ES-I3 (cell line): ENCODE measurements around the gene POLR1H.
A peak's percentile ranks its signal among the peaks of the same experiment; 100 is the strongest.

ENCODE experiments used
- H3K36me3 ChIP-seq: 2 replicates; pipeline ENCODE4 v1.6.1; 2013; ENCODE audit warnings: mild to moderate bottlenecking, low read length, control low read depth, moderate library complexity; ENCODE audit not compliant: insufficient read depth
- H3K4me1 ChIP-seq: 2 replicates; pipeline ENCODE4 v1.6.1; 2013; ENCODE audit warnings: mild to moderate bottlenecking, control low read depth, low read length; ENCODE audit not compliant: insufficient read depth
- H3K9ac ChIP-seq: 2 replicates; pipeline ENCODE4 v1.6.1; 2013; ENCODE audit warnings: low read depth, mild to moderate bottlenecking, low read length, moderate library complexity
- H3K9me3 ChIP-seq: 2 replicates; pipeline ENCODE4 v1.6.1; 2013; ENCODE audit warnings: mild to moderate bottlenecking, low read length, moderate library complexity; ENCODE audit not compliant: control insufficient read depth, insufficient read depth

Gene POLR1H

GRCh38 chr6:30071081-30071818, 10.2 kb downstream of the POLR1H start:
- peaks cover 9% of the 10 kb centered on the region for H3K4me1 ChIP-seq
- peak overlapping the region; percentile 41; the same call in 1 of the 2 replicates for H3K9ac ChIP-seq
- no peaks in the 10 kb centered on the region for H3K9me3 ChIP-seq

GRCh38 chr6:30071858-30072257, 10.8 kb downstream of the POLR1H start:
- H3K9ac ChIP-seq = peak overlapping the region; percentile 41; the same call in 1 of the 2 replicates
- no peaks in the 10 kb centered on the region for H3K9me3 ChIP-seq

More at GRCh38 chr6:30071081-30071818, 10.2 kb downstream of the POLR1H start:
- no peaks in the 10 kb centered on the region for H3K36me3 ChIP-seq

GRCh38 chr6:30073489-30074235, 12.6 kb downstream of the POLR1H start:
- Histone ChIP-seq H3K36me3 (no peaks in the 10 kb centered on the region), H3K9ac (peak overlapping the region; percentile 61), H3K9me3 (no peaks in the 10 kb centered on the region), H3K4me1 (peaks cover 14% of the 10 kb centered on the region)

More at GRCh38 chr6:30071858-30072257, 10.8 kb downstream of the POLR1H start:
- H3K4me1 ChIP-seq = peaks cover 14% of the 10 kb centered on the region
- no peaks in the 10 kb centered on the region for H3K36me3 ChIP-seq

GRCh38 chr6:30074331-30075093, 13.4 kb downstream of the POLR1H start:
- Histone ChIP-seq H3K9me3 (no peaks in the 10 kb centered on the region), H3K4me1 (peaks cover 14% of the 10 kb centered on the region), H3K9ac (peak overlapping the region; percentile 61; the same call in 1 of the 2 replicates), H3K36me3 (no peaks in the 10 kb centered on the region)

GRCh38 chr6:30075094-30075789, 14.2 kb downstream of the POLR1H start, which contains the start of gene RNF39:
TSS of gene RNF39 (minus strand) at chr6:30075769. CDS start at chr6:30075585, 184 bp downstream.
- H3K4me1 ChIP-seq = peaks cover 14% of the 10 kb centered on the region
- no peaks in the 10 kb centered on the region for H3K36me3 ChIP-seq
- H3K9ac ChIP-seq = peak within 1 kb of the TSS; percentile 61
- H3K9me3 ChIP-seq = no peaks in the 10 kb centered on the region

GRCh38 chr6:30075790-30076732, 15.0 kb downstream of the POLR1H start:
- Histone ChIP-seq H3K9ac (peak overlapping the region; percentile 61), H3K9me3 (no peaks in the 10 kb centered on the region), H3K36me3 (no peaks in the 10 kb centered on the region), H3K4me1 (peaks cover 14% of the 10 kb centered on the region)

- Histone ChIP-seq H3K9me3 (no peaks in the 10 kb centered on the region), H3K36me3 (no peaks in the 10 kb centered on the region), H3K4me1 (peaks cover 14% of the 10 kb centered on the region), H3K9ac (no peak overlapping the region)
These were observed 16.2 kb downstream of the POLR1H start for GRCh38 chr6:30077218-30077617.

GRCh38 chr6:30087876-30088275, 26.8 kb downstream of the POLR1H start:
- Histone ChIP-seq H3K36me3 (no peaks in the 10 kb centered on the region), H3K9ac (no peak overlapping the region), H3K4me1 (no peaks in the 10 kb centered on the region), H3K9me3 (no peaks in the 10 kb centered on the region)

GRCh38 chr6:30091577-30092381, 30.7 kb downstream of the POLR1H start:
- no peak overlapping the region for H3K9ac ChIP-seq
- no peaks in the 10 kb centered on the region for H3K9me3 ChIP-seq
- H3K4me1 ChIP-seq = peaks cover 4% of the 10 kb centered on the region; the same call in 1 of the 2 replicates
- no peaks in the 10 kb centered on the region for H3K36me3 ChIP-seq

GRCh38 chr6:30092852-30093543, 31.9 kb downstream of the POLR1H start:
- H3K9ac ChIP-seq = no peak overlapping the region
- peaks cover 4% of the 10 kb centered on the region; the same call in 1 of the 2 replicates for H3K4me1 ChIP-seq
- no peaks in the 10 kb centered on the region for H3K9me3 ChIP-seq
- H3K36me3 ChIP-seq = no peaks in the 10 kb centered on the region

GRCh38 chr6:30093951-30094661, 33.0 kb downstream of the POLR1H start:
- peaks cover 4% of the 10 kb centered on the region; the same call in 1 of the 2 replicates for H3K4me1 ChIP-seq
- H3K9ac ChIP-seq = no peak overlapping the region
- H3K36me3 ChIP-seq = no peaks in the 10 kb centered on the region
- H3K9me3 ChIP-seq = no peaks in the 10 kb centered on the region
